Renal pelvis (tissue), 4 donors: ENCODE results near the gene BAG3. TPM values are rescaled to one million over a fixed set of nuclear protein-coding genes. Genes with fewer than 3 reads are reported as not detected.
"Not testable (repeated sequence)": the region's sequence is repeated elsewhere in the genome, so short reads cannot be mapped to it uniquely, and the experiment has no call there.

Source experiments
- DNase-seq: peaks from one replicate; pipeline ENCODE4 v3.0.0-alpha.2; 2013
- polyA plus RNA-seq, 3 donors: library from polyadenylated mRNA; unstranded; fragments of 120-200 nt; gene quantifications; one replicate each; pipeline ENCODE4 v1.2.1, GENCODE V29; 2013; ENCODE audit not compliant: insufficient read length in 3 of 3

Gene BAG3
- polyA plus RNA-seq, 3 donors: 29.5 to 35.6 (median 32.3) TPM

GRCh38 chr10:119687192-119688032 lies 36.2 kb downstream of the BAG3 start:
- no peak for DNase-seq

GRCh38 chr10:119688033-119688508 lies 36.9 kb downstream of the BAG3 start:
- DNase-seq: no peak

- DNase-seq: no peak
Observed at GRCh38 chr10:119689016-119689580, 37.9 kb downstream of the BAG3 start.

GRCh38 chr10:119691726-119692125 lies 40.5 kb downstream of the BAG3 start:
- no peak for DNase-seq

- no peak for DNase-seq
Observed at GRCh38 chr10:119693262-119693957, 42.2 kb downstream of the BAG3 start.

GRCh38 chr10:119694608-119695007 lies 43.4 kb downstream of the BAG3 start:
- DNase-seq: no peak

GRCh38 chr10:119700321-119700954 lies 49.3 kb downstream of the BAG3 start:
- DNase-seq: no peak

- no peak for DNase-seq
Observed at GRCh38 chr10:119701861-119702260, 50.7 kb downstream of the BAG3 start.

- no peak for DNase-seq
Observed at GRCh38 chr10:119702583-119702982, 51.4 kb downstream of the BAG3 start.

- DNase-seq: no peak
Observed at GRCh38 chr10:119703903-119704508, 52.8 kb downstream of the BAG3 start.

- no peak for DNase-seq
Observed at GRCh38 chr10:119705434-119705831, 54.3 kb downstream of the BAG3 start.

GRCh38 chr10:119706521-119707278 lies 55.5 kb downstream of the BAG3 start:
- no peak for DNase-seq

GRCh38 chr10:119707331-119707730 lies 56.2 kb downstream of the BAG3 start:
- DNase-seq: not testable (repeated sequence)

- not testable (repeated sequence) for DNase-seq
Observed at GRCh38 chr10:119710935-119711334, 59.8 kb downstream of the BAG3 start.

GRCh38 chr10:119713744-119714483 lies 62.7 kb downstream of the BAG3 start:
- no peak for DNase-seq

GRCh38 chr10:119714484-119714816 lies 63.3 kb downstream of the BAG3 start:
- no peak for DNase-seq

GRCh38 chr10:119715628-119716505 lies 64.7 kb downstream of the BAG3 start:
- DNase-seq: no peak

GRCh38 chr10:119723161-119723560 lies 72.0 kb downstream of the BAG3 start:
- no peak for DNase-seq

GRCh38 chr10:119723624-119724023 lies 72.4 kb downstream of the BAG3 start:
- DNase-seq: no peak
